Panc1 (cell line): ENCODE measurements around the gene UNC119B.

ENCODE experiments used
- CTCF ChIP-seq: fragments of 450-650 bp; IDR thresholded peaks from 2 replicates; pipeline ENCODE4 v1.5.1; 2017; ENCODE audit warnings: mild to moderate bottlenecking
- POLR2AphosphoS5 ChIP-seq: IDR thresholded peaks from 2 replicates; pipeline ENCODE4 v1.6.1; 2012; ENCODE audit warnings: mild to moderate bottlenecking, low read depth, low read length, moderate library complexity
- REST ChIP-seq, 2 experiments: IDR thresholded peaks; 2 replicates each; pipeline ENCODE4 v1.6.1; 2011 to 2012; ENCODE audit warnings: low read depth in 2 of 2, control low read depth in 1 of 2, low read length in 1 of 2, mild to moderate bottlenecking in 1 of 2, moderate library complexity in 1 of 2; ENCODE audit not compliant: insufficient read depth in 1 of 2
- TCF7L2 ChIP-seq: IDR thresholded peaks from 2 replicates; pipeline ENCODE4 v1.6.1; 2011; ENCODE audit warnings: mild to moderate bottlenecking, low read depth, low read length, inconsistent platforms

DNA sequence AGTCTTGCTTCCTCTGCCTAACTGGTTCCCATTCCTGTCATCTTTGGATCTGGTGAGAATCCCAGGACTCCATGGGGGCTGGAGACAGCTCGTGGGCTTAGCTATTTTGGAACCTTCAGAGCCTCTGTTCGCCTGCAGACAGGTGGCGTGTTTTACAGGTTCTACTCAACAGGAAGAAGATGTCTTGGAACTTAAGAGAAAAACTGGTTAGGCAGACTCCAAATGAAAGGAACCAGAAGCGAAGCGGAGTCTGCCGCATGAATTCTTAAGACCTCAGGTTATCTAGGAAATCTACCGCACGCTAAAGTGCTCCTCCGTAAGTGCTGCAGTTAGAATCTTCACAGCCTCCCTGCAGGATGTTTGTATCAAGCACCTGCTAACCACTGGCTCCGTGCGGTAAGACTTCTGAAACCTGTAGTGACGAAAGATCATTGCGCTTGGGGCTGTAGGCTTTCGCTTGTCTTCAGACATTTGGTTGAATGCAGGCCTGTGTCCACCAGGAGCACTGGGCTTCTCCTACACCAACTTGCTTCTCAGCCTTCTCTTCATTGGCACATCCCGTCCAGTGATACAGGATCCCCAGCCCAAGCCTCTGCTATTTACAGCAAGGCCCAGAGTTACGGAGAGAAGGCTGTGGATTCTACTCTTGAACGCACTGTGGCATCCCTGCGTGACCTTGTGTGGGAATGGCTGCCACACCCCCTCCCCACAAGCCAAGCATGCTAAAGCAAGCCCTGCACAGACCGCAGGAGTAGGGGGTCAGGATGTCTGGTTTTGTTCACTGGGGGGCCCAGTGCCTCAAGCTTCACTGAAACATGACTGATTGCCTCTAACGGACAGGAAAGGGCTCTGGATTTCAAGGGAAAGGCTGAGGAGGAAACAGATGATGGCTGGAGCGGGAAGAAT lies 50.3 kb downstream of the UNC119B start:
- TF ChIP-seq CTCF (no peak), POLR2AphosphoS5 (no peak), TCF7L2 (no peak), REST (IDR thresholded peaks at IDR 0.05; ENCODE audit: insufficient read depth in 1 of 2, low read depth in 2 of 2, low read length in 1 of 2) (no peak)
